ENCODE results near the gene VPS4A. TPM values are rescaled to one million over a fixed set of nuclear protein-coding genes. Genes with fewer than 3 reads are reported as not detected.

VPS4A gene
- total RNA-seq: 28.9 TPM
- long read RNA-seq, full-length matches to known transcripts: 141 of 196 reads
- long read RNA-seq, partial matches to known transcripts: 9 of 196 reads
- long read RNA-seq, other reads (novel, unspliced or antisense): 46 of 196 reads

GRCh38 chr16:69310653-69311532 is at the start of gene VPS4A:
VPS4A (plus strand) TSS chr16:69311350; CDS start chr16:69311512, 162 bp downstream.
- DNase-seq: peak; percentile 98
- Histone ChIP-seq H3K27me3 (no peaks in the 10 kb centered on the region), H3K4me1 (peaks cover 15% of the 10 kb centered on the region), H3K9me3 (no peaks in the 10 kb centered on the region), H3K4me3 (peak within 1 kb of the TSS; percentile 87), H3K27ac (peak within 1 kb of the TSS; percentile 88), H3K36me3 (peaks cover 18% of the 10 kb centered on the region)
- TF ChIP-seq, protein P1, sequence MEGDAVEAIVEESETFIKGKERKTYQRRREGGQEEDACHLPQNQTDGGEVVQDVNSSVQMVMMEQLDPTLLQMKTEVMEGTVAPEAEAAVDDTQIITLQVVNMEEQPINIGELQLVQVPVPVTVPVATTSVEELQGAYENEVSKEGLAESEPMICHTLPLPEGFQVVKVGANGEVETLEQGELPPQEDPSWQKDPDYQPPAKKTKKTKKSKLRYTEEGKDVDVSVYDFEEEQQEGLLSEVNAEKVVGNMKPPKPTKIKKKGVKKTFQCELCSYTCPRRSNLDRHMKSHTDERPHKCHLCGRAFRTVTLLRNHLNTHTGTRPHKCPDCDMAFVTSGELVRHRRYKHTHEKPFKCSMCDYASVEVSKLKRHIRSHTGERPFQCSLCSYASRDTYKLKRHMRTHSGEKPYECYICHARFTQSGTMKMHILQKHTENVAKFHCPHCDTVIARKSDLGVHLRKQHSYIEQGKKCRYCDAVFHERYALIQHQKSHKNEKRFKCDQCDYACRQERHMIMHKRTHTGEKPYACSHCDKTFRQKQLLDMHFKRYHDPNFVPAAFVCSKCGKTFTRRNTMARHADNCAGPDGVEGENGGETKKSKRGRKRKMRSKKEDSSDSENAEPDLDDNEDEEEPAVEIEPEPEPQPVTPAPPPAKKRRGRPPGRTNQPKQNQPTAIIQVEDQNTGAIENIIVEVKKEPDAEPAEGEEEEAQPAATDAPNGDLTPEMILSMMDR (IDR thresholded peaks at IDR 0.05): peak; percentile 81
- peak; percentile 99 for ATAC-seq
- intact Hi-C loops (cut with DNase I): no loop called here

DNA sequence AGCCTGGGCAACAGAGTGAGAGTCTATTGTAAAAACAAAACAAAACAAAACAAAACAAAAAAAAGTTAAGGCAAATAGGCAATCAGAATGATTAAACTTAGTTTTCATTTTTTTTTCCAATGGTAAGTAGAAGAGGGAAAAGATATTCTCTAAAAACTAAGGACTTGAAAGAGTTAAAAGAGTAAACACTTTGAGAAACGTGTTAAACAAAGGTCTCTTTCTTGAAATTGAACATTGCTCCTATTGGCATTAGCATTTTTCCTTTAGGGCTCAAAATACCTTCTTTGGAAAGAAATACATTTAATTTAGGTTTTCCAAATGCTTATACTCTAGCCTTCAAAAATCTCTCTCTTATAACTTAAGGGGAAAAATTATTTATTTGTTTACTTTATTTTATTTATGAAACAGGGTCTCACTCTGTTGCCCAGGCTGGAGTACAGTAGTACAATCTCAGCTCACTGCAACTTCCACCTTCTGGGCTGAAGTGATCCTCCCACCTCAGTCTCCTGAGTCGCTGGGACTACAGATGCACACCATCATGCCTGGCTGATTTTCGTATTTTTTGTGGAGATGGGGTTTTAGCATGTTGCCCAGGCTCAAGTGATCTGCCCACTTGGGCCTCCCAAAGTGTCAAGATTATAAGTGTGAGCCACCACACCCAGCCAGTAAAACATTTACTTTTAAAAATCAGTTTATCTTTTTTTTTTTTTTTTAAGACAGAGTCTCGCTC is 44.7 kb upstream of the VPS4A start:
- no peak for ATAC-seq
- TF ChIP-seq, protein P1 (IDR thresholded peaks at IDR 0.05): no peak

DNA sequence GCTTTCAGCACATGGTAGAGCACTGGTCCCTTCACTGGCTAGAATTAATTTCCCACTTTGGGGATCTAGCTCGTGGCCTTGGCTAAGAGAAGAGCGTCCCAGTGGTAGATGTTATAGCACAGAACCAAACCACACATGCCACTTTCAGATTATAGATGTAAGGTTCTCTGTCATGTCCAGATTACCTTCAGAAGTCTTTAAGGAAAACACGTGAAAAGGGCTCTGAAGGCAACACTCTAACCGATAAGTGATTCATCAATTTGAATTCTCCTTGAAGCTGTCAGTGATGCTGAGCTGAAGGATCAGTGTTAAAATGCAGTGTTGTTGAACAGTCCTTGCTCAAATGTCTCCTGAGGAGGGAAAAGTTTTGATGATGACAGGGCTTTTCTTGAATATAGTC is 43.5 kb upstream of the VPS4A start:
- Histone ChIP-seq H3K27ac (no peak overlapping the region), H3K27me3 (no peaks in the 10 kb centered on the region), H3K9me3 (no peaks in the 10 kb centered on the region), H3K36me3 (peaks cover 24% of the 10 kb centered on the region), H3K4me3 (no peak overlapping the region), H3K4me1 (no peaks in the 10 kb centered on the region)
- ATAC-seq (no peak), DNase-seq (no peak)
- TF ChIP-seq, protein P1 (IDR thresholded peaks at IDR 0.05): no peak
- intact Hi-C loops (cut with DNase I): no loop called here

More for the DNA sequence above, 44.7 kb upstream of the VPS4A start:
- Histone ChIP-seq H3K36me3 (peaks cover 24% of the 10 kb centered on the region), H3K27me3 (no peaks in the 10 kb centered on the region), H3K4me3 (no peak overlapping the region), H3K9me3 (no peaks in the 10 kb centered on the region), H3K27ac (no peak overlapping the region), H3K4me1 (no peaks in the 10 kb centered on the region)
- no peak for DNase-seq
- intact Hi-C loops (cut with DNase I): no loop called here

DNA sequence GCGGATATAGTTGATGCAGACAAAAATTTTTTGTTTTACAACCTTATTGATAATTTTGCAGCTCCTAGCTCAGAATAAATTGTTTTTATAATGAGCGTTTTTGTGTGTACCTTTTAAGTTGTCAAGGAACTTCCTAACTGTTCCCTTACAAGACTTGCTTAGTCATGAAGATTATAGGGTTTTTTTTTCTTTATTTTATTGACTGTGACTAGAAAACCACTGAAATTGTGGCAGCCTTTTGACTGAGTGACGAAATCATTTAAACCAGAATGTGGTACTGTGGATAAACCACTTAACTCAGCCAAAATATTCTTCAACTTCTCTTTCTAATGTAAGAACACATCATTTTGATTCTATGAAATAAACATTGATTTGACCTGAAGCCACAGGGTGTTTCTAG is 40.8 kb upstream of the VPS4A start:
- Histone ChIP-seq H3K27ac (no peak overlapping the region), H3K4me1 (peaks cover 4% of the 10 kb centered on the region), H3K27me3 (no peaks in the 10 kb centered on the region), H3K4me3 (no peak overlapping the region), H3K36me3 (peaks cover 16% of the 10 kb centered on the region), H3K9me3 (no peaks in the 10 kb centered on the region)
- no peak for ATAC-seq
- no peak for DNase-seq
- intact Hi-C loops (cut with DNase I): no loop called here
- TF ChIP-seq, protein P1 (IDR thresholded peaks at IDR 0.05): no peak

GRCh38 chr16:69270831-69271230 is 40.3 kb upstream of the VPS4A start:
- peaks cover 16% of the 10 kb centered on the region for H3K36me3 ChIP-seq
- ATAC-seq: no peak
- no peak for DNase-seq
- intact Hi-C loops (cut with DNase I): no loop called here
- H3K27ac ChIP-seq: no peak overlapping the region
- peaks cover 8% of the 10 kb centered on the region for H3K4me1 ChIP-seq
- H3K27me3 ChIP-seq: no peaks in the 10 kb centered on the region
- no peaks in the 10 kb centered on the region for H3K9me3 ChIP-seq
- no peak overlapping the region for H3K4me3 ChIP-seq
- TF ChIP-seq, protein P1 (IDR thresholded peaks at IDR 0.05): no peak
